GM12892 (cell line): ENCODE measurements around the gene COL6A3.

ENCODE experiments used
- POLR2A ChIP-seq: IDR thresholded peaks from 2 replicates; pipeline ENCODE4 v1.6.1; 2011; ENCODE audit warnings: low read depth, low read length, control low read depth
- POLR2AphosphoS5 ChIP-seq: IDR thresholded peaks from 2 replicates; pipeline ENCODE4 v1.6.1; 2011; ENCODE audit warnings: low read depth, low read length, control low read depth

DNA sequence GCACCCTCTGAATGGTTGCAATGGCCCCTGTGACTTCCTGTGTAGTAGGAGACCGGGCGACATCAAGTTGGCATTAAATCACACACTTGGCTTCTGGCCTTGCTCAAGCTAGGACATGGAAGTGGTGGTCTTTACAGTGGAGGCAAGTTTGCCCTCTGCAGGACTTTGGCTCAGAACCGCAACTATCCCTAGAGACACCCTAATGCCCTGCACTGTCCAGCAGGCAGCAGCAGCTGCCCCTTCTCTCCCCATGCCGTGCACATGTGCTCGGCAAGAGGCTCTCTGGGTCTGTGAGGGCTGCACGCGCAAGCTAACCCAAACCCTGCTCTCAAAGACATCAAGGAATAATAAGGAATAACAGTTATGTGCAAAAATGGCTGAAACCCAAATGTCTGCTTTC lies 106.5 kb downstream of the COL6A3 start:
- no peak for TF ChIP-seq POLR2AphosphoS5
- TF ChIP-seq POLR2A, result no peak
